ENCODE measurements around the gene SLIT3.
"Not testable (repeated sequence)": the region's sequence is repeated elsewhere in the genome, so short reads cannot be mapped to it uniquely, and the experiment has no call there.

SLIT3 gene

DNA sequence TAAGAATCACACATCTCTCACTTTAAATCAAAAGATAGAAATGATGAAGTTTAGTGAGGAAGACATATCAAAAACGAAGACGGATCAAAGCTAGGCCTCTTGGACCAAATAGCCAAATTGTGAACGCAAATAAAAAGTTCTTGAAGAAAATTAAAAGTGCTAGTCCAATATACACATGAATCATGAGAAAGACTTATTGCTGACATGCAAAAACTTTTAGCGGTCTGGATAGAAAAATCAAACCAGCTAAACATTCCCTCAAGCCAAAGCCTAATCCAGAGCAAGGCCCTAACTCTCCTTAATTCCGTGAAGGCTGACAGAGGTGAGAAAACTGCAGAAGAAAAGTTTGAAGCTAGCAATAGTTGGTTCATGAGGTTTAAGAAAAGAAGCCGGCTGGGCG lies 557.3 kb downstream of the SLIT3 start:
- Histone ChIP-seq H3K36me3 (ENCODE audit: insufficient read depth, low read length) (no peaks in the 10 kb centered on the region), H3K27me3 (ENCODE audit: insufficient read depth, low read length, poor library complexity, severe bottlenecking) (no peaks in the 10 kb centered on the region), H3K79me2 (ENCODE audit: insufficient read depth, low read length) (no peaks in the 10 kb centered on the region), H3K9me2 (replicated peaks; ENCODE audit: low read depth, low read length) (no peaks in the 10 kb centered on the region), H3K9ac (ENCODE audit: low read depth, low read length, poor library complexity, severe bottlenecking) (no peak overlapping the region), H2AFZ (ENCODE audit: low read length) (no peak overlapping the region), H3K4me3 (ENCODE audit: low read length, poor library complexity, severe bottlenecking) (no peak overlapping the region), H3F3A (ENCODE audit: low read depth) (no peaks in the 10 kb centered on the region), H3K9me3 (ENCODE audit: insufficient read depth, low read depth, low read length) (no peaks in the 10 kb centered on the region), H4K20me1 (ENCODE audit: insufficient read depth, low read length, poor library complexity, severe bottlenecking) (no peaks in the 10 kb centered on the region), H3K4me2 (ENCODE audit: low read depth, low read length, poor library complexity, severe bottlenecking) (no peak overlapping the region), H3K4me1 (ENCODE audit: insufficient read depth, low read length, poor library complexity, severe bottlenecking) (peaks cover 3% of the 10 kb centered on the region)
- no peak for TF ChIP-seq CTCF (conservative IDR thresholded peaks at IDR 0.05; ENCODE audit: low read length)
- TF ChIP-seq EZH2phosphoT487 (IDR thresholded peaks at IDR 0.05; ENCODE audit: borderline replicate concordance), result no peak

- H3K27me3 ChIP-seq (ENCODE audit: insufficient read depth, low read length, poor library complexity, severe bottlenecking); H3K4me2 ChIP-seq (ENCODE audit: low read depth, low read length, poor library complexity, severe bottlenecking); H3K9ac ChIP-seq (ENCODE audit: low read depth, low read length, poor library complexity, severe bottlenecking); H3K79me2 ChIP-seq (ENCODE audit: insufficient read depth, low read length); H3K36me3 ChIP-seq (ENCODE audit: insufficient read depth, low read length); H3K9me3 ChIP-seq (ENCODE audit: insufficient read depth, low read depth, low read length); H2AFZ ChIP-seq (ENCODE audit: low read length); H3F3A ChIP-seq (ENCODE audit: low read depth); H4K20me1 ChIP-seq (ENCODE audit: insufficient read depth, low read length, poor library complexity, severe bottlenecking); H3K9me2 ChIP-seq (replicated peaks; ENCODE audit: low read depth, low read length); H3K4me3 ChIP-seq (ENCODE audit: low read length, poor library complexity, severe bottlenecking); H3K4me1 ChIP-seq (ENCODE audit: insufficient read depth, low read length, poor library complexity, severe bottlenecking): not testable (repeated sequence)
Observed at GRCh38 chr5:168742311-168742710, 558.6 kb downstream of the SLIT3 start.

DNA sequence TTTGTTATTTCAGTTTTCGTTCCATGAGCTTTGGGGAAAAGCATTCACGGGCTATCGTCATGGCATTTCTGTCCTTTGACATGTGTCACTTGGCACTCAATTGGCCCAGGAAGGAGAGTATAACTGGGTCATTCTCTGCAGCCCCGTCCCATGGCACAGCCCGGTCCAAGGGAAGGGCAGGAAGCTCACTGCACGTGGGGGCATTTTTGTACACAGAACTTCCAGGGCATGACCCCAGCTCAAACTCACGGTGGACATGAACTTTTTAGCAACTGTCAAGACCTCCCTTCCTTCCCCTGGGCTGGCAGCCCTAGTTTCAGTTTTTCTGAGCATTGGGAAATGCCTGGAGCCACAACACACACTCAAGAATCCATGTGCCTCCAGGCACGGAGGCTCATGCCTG lies 560.1 kb downstream of the SLIT3 start:
- Histone ChIP-seq H3K4me3 (ENCODE audit: low read length, poor library complexity, severe bottlenecking) (no peak overlapping the region), H3K9ac (ENCODE audit: low read depth, low read length, poor library complexity, severe bottlenecking) (no peak overlapping the region), H3K79me2 (ENCODE audit: insufficient read depth, low read length) (no peaks in the 10 kb centered on the region), H2AFZ (ENCODE audit: low read length) (no peak overlapping the region), H4K20me1 (ENCODE audit: insufficient read depth, low read length, poor library complexity, severe bottlenecking) (no peaks in the 10 kb centered on the region), H3K36me3 (ENCODE audit: insufficient read depth, low read length) (no peaks in the 10 kb centered on the region), H3K4me2 (ENCODE audit: low read depth, low read length, poor library complexity, severe bottlenecking) (no peak overlapping the region), H3F3A (ENCODE audit: low read depth) (no peaks in the 10 kb centered on the region), H3K9me2 (replicated peaks; ENCODE audit: low read depth, low read length) (no peaks in the 10 kb centered on the region), H3K27me3 (ENCODE audit: insufficient read depth, low read length, poor library complexity, severe bottlenecking) (no peaks in the 10 kb centered on the region), H3K4me1 (ENCODE audit: insufficient read depth, low read length, poor library complexity, severe bottlenecking) (no peaks in the 10 kb centered on the region), H3K9me3 (ENCODE audit: insufficient read depth, low read depth, low read length) (no peaks in the 10 kb centered on the region)
- TF ChIP-seq EZH2phosphoT487 (IDR thresholded peaks at IDR 0.05; ENCODE audit: borderline replicate concordance) (no peak), CTCF (conservative IDR thresholded peaks at IDR 0.05; ENCODE audit: low read length) (no peak)

DNA sequence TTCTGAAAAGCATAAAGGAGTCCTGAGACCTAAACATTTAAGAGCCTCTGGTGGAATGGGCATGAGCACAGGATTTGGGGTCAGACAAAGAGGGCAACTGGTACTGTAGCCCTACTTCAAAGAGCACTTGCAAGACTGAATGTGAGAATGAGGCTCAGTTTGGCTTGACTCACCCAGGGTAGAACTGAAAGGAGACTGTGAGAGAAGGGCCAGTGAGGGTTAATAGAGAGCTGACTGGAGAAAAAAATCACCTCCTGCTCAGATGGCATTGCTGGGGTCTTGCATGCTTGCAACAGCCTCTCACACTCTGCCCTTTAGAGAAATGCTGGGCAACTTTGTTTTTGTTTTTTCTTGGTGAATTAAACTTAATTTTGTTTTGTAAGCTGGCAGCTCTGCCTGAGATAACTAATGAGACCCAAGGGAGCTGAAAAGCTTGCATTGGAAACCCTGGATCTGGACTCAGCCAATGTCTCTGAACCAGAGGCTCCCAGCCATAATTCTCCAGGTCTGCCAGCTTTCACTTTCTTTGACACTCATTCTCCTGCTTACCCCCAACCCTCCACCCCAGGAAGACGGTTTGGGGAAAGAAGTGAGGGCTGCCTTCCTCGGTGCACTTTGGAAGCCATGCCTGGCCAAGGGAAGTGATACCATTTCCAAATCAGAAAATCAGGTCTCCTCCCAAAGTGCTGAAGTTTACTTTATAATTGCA lies 560.7 kb downstream of the SLIT3 start:
- Histone ChIP-seq H3K9me2 (replicated peaks; ENCODE audit: low read depth, low read length) (no peaks in the 10 kb centered on the region), H3K9me3 (ENCODE audit: insufficient read depth, low read depth, low read length) (no peaks in the 10 kb centered on the region), H3K4me1 (ENCODE audit: insufficient read depth, low read length, poor library complexity, severe bottlenecking) (no peaks in the 10 kb centered on the region), H2AFZ (ENCODE audit: low read length) (no peak overlapping the region), H3K4me2 (ENCODE audit: low read depth, low read length, poor library complexity, severe bottlenecking) (no peak overlapping the region), H3F3A (ENCODE audit: low read depth) (no peaks in the 10 kb centered on the region), H4K20me1 (ENCODE audit: insufficient read depth, low read length, poor library complexity, severe bottlenecking) (no peaks in the 10 kb centered on the region), H3K36me3 (ENCODE audit: insufficient read depth, low read length) (no peaks in the 10 kb centered on the region), H3K4me3 (ENCODE audit: low read length, poor library complexity, severe bottlenecking) (no peak overlapping the region), H3K27me3 (ENCODE audit: insufficient read depth, low read length, poor library complexity, severe bottlenecking) (no peaks in the 10 kb centered on the region), H3K79me2 (ENCODE audit: insufficient read depth, low read length) (no peaks in the 10 kb centered on the region), H3K9ac (ENCODE audit: low read depth, low read length, poor library complexity, severe bottlenecking) (no peak overlapping the region)
- TF ChIP-seq EZH2phosphoT487 (IDR thresholded peaks at IDR 0.05; ENCODE audit: borderline replicate concordance) (no peak), CTCF (conservative IDR thresholded peaks at IDR 0.05; ENCODE audit: low read length) (no peak)

Data from Loucy (cell line).